Skeletal muscle tissue (tissue), 4 donors: ENCODE data around the gene MAD1L1. TPM values are rescaled to one million over a fixed set of nuclear protein-coding genes. Genes with fewer than 3 reads are reported as not detected.

Source experiments
- H3K27ac ChIP-seq: one replicate; pipeline ENCODE4 v1.7.0; 2013; ENCODE audit warnings: mild to moderate bottlenecking, low read depth, low read length, inconsistent platforms
- H3K27me3 ChIP-seq, 3 donors: one replicate each; pipeline ENCODE4 v1.7.0; 2013; ENCODE audit warnings: low read length in 3 of 3; ENCODE audit not compliant: control insufficient read depth in 3 of 3, insufficient read depth in 3 of 3
- H3K36me3 ChIP-seq, 3 donors: one replicate each; pipeline ENCODE4 v1.7.0; 2013; ENCODE audit warnings: low read length in 3 of 3; ENCODE audit not compliant: control insufficient read depth in 3 of 3, insufficient read depth in 3 of 3
- H3K4me1 ChIP-seq, 3 donors: one replicate each; pipeline ENCODE4 v1.7.0; 2013; ENCODE audit warnings: low read length in 3 of 3, mild to moderate bottlenecking in 3 of 3; ENCODE audit not compliant: control insufficient read depth in 3 of 3, insufficient read depth in 3 of 3
- H3K4me3 ChIP-seq, 3 donors: one replicate each; pipeline ENCODE4 v1.7.0; 2013; ENCODE audit warnings: low read length in 3 of 3
- H3K9ac ChIP-seq, 3 donors: one replicate each; pipeline ENCODE4 v1.7.0; 2013; ENCODE audit warnings: low read length in 3 of 3, mild to moderate bottlenecking in 3 of 3, moderate library complexity in 2 of 3, low read depth in 1 of 3
- H3K9me3 ChIP-seq, 3 donors: one replicate each; pipeline ENCODE4 v1.7.0; 2013; ENCODE audit warnings: low read length in 3 of 3; ENCODE audit not compliant: control insufficient read depth in 3 of 3
- total RNA-seq: library from RNA; depleted of rRNA; stranded (reverse); fragments of >200 nt; gene quantifications from one replicate; pipeline ENCODE4 v1.2.3, GENCODE V29; 2014
- donor health status: Osteomylitis.

The MAD1L1 gene
- total RNA-seq, 1 donor from 2014 or later, result 42.3 TPM

GRCh38 chr7:2229467-2229866 lies 3.3 kb downstream of the MAD1L1 start:
- Histone ChIP-seq H3K27ac (no peak overlapping the region), H3K9me3 (no peaks in the 10 kb centered on the region), H3K4me1 (peaks cover 22 to 39% (median 37%) of the 10 kb centered on the region in 3 donors), H3K9ac (no peak overlapping the region), H3K36me3 (peaks cover 16 to 26% (median 17%) of the 10 kb centered on the region in 3 donors), H3K27me3 (no peaks in the 10 kb centered on the region), H3K4me3 (no peak overlapping the region)

- Histone ChIP-seq H3K27ac (no peak overlapping the region), H3K4me1 (peaks cover 27 to 44% (median 43%) of the 10 kb centered on the region in 3 donors), H3K27me3 (no peaks in the 10 kb centered on the region), H3K9ac (no peak overlapping the region), H3K36me3 (peaks cover 14 to 24% (median 17%) of the 10 kb centered on the region in 3 donors), H3K4me3 (no peak overlapping the region), H3K9me3 (no peaks in the 10 kb centered on the region)
Observed at GRCh38 chr7:2228921-2229320, 3.8 kb downstream of the MAD1L1 start.

- Histone ChIP-seq H3K36me3 (peaks cover 21 to 24% (median 21%) of the 10 kb centered on the region in 3 donors), H3K4me1 (peaks cover 27 to 48% (median 42%) of the 10 kb centered on the region in 3 donors), H3K9me3 (no peaks in the 10 kb centered on the region), H3K9ac (no peak overlapping the region), H3K27me3 (no peaks in the 10 kb centered on the region), H3K4me3 (no peak overlapping the region), H3K27ac (no peak overlapping the region)
Observed at GRCh38 chr7:2227699-2228098, 5.0 kb downstream of the MAD1L1 start.

GRCh38 chr7:2225830-2226229 lies 6.9 kb downstream of the MAD1L1 start:
- Histone ChIP-seq H3K36me3 (peaks cover 29 to 34% (median 31%) of the 10 kb centered on the region in 3 donors), H3K27me3 (no peaks in the 10 kb centered on the region), H3K9ac (peak overlapping the region in 1 of 3 donors; percentile 8), H3K4me1 (peaks cover 20 to 37% (median 30%) of the 10 kb centered on the region in 3 donors), H3K9me3 (no peaks in the 10 kb centered on the region), H3K27ac (no peak overlapping the region), H3K4me3 (no peak overlapping the region)

- Histone ChIP-seq H3K9me3 (no peaks in the 10 kb centered on the region), H3K27me3 (no peaks in the 10 kb centered on the region), H3K4me1 (peaks cover 20 to 32% (median 27%) of the 10 kb centered on the region in 3 donors), H3K36me3 (peaks cover 32 to 35% (median 34%) of the 10 kb centered on the region in 3 donors), H3K27ac (no peak overlapping the region), H3K4me3 (no peak overlapping the region), H3K9ac (peak overlapping the region in 1 of 3 donors; percentile 25)
Observed at GRCh38 chr7:2225336-2225735, 7.4 kb downstream of the MAD1L1 start.

- peak overlapping the region in 1 of 3 donors; percentile 54 for H3K9ac ChIP-seq
- H3K4me3 ChIP-seq, result no peak overlapping the region
- peaks cover 34 to 35% (median 35%) of the 10 kb centered on the region in 3 donors for H3K36me3 ChIP-seq
- peak overlapping the region; percentile 60 for H3K27ac ChIP-seq
- H3K9me3 ChIP-seq, result no peaks in the 10 kb centered on the region
- H3K27me3 ChIP-seq, result no peaks in the 10 kb centered on the region
- H3K4me1 ChIP-seq, result peaks cover 20 to 28% (median 23%) of the 10 kb centered on the region in 3 donors
Observed at GRCh38 chr7:2224934-2225333, 7.8 kb downstream of the MAD1L1 start.

- Histone ChIP-seq H3K27me3 (no peaks in the 10 kb centered on the region), H3K9me3 (no peaks in the 10 kb centered on the region), H3K36me3 (peaks cover 30 to 33% (median 31%) of the 10 kb centered on the region in 3 donors), H3K27ac (peak overlapping the region; percentile 60), H3K4me3 (peak overlapping the region in 1 of 3 donors; percentile 6), H3K9ac (peak overlapping the region in 2 of 3 donors; percentile 15 to 54), H3K4me1 (peaks cover 20 to 28% (median 20%) of the 10 kb centered on the region in 3 donors)
Observed at GRCh38 chr7:2224491-2224928, 8.2 kb downstream of the MAD1L1 start.

- Histone ChIP-seq H3K27ac (no peak overlapping the region), H3K9me3 (no peaks in the 10 kb centered on the region), H3K4me1 (peaks cover 20 to 28% (median 20%) of the 10 kb centered on the region in 3 donors), H3K27me3 (no peaks in the 10 kb centered on the region), H3K36me3 (peaks cover 26 to 33% (median 30%) of the 10 kb centered on the region in 3 donors), H3K4me3 (no peak overlapping the region), H3K9ac (no peak overlapping the region)
Observed at GRCh38 chr7:2223321-2223720, 9.4 kb downstream of the MAD1L1 start.

- Histone ChIP-seq H3K4me1 (peaks cover 20 to 28% (median 20%) of the 10 kb centered on the region in 3 donors), H3K36me3 (peaks cover 30 to 40% (median 31%) of the 10 kb centered on the region in 3 donors), H3K4me3 (no peak overlapping the region), H3K27ac (no peak overlapping the region), H3K9ac (no peak overlapping the region), H3K9me3 (no peaks in the 10 kb centered on the region), H3K27me3 (no peaks in the 10 kb centered on the region)
Observed at GRCh38 chr7:2222516-2222915, 10.2 kb downstream of the MAD1L1 start.

- peaks cover 43 to 49% (median 46%) of the 10 kb centered on the region in 3 donors for H3K36me3 ChIP-seq
- H3K9ac ChIP-seq, result no peak overlapping the region
- no peaks in the 10 kb centered on the region for H3K27me3 ChIP-seq
- H3K4me1 ChIP-seq, result peaks cover 20 to 28% (median 20%) of the 10 kb centered on the region in 3 donors
- H3K4me3 ChIP-seq, result no peak overlapping the region
- no peaks in the 10 kb centered on the region for H3K9me3 ChIP-seq
- H3K27ac ChIP-seq, result no peak overlapping the region
Observed at GRCh38 chr7:2220954-2221353, 11.8 kb downstream of the MAD1L1 start.
